ENCODE measurements around the gene PTPRN2. TPM values are rescaled to one million over a fixed set of nuclear protein-coding genes. Genes with fewer than 3 reads are reported as not detected.

Gene PTPRN2
- total and polyA plus RNA-seq, 9 of the 15 experiments (the other 6 are each of a cell fraction or from before 2014, with no cell fraction given): not detected

GRCh38 chr7:158468181-158468580 lies 119.4 kb downstream of the PTPRN2 start:
- Histone ChIP-seq H3K4me2 (ENCODE audit: insufficient read depth, low read length) (no peak overlapping the region), H3K9me1 (ENCODE audit: control insufficient read depth, insufficient read depth, low read length) (no peaks in the 10 kb centered on the region), H3K79me2 (ENCODE audit: control insufficient read depth, insufficient read depth, low read length) (no peaks in the 10 kb centered on the region), H3K36me3 (ENCODE audit: control insufficient read depth, insufficient read depth, low read length) (no peaks in the 10 kb centered on the region), H3K27me3 (ENCODE audit: control insufficient read depth in 2 of 2, insufficient read depth in 2 of 2, low read length in 2 of 2) (peaks cover 29 to 35% of the 10 kb centered on the region in 2 experiments), H3K9me3 (replicated peaks; ENCODE audit: control insufficient read depth, insufficient read depth, low read depth, low read length) (no peaks in the 10 kb centered on the region), H3K27ac (ENCODE audit: extremely low read depth, low read depth, low read length) (no peak overlapping the region), H3K9ac (ENCODE audit: insufficient read depth in 1 of 2, low read depth in 2 of 2, low read length in 2 of 2) (no peak overlapping the region), H2AFZ (ENCODE audit: low read depth, low read length) (no peak overlapping the region), H3K4me1 (replicated peaks in 1 of 2; ENCODE audit: control insufficient read depth in 2 of 2, insufficient read depth in 2 of 2, low read length in 2 of 2) (no peaks in the 10 kb centered on the region), H4K20me1 (replicated peaks; ENCODE audit: control insufficient read depth, insufficient read depth, low read length) (peaks cover 10% of the 10 kb centered on the region), H3K4me3 (no peak overlapping the region)
- no TSS peak for BruUV-seq (replicated peaks)
- DNase-seq (ENCODE audit: extremely low read depth in 1 of 4, low spot score in 3 of 4): no peak
- intact Hi-C loops (cut with micrococcal nuclease) (no loop called here), in situ Hi-C loops (cut with MboI) (no loop called here)
- ChIA-PET CTCF (ENCODE audit: low intra/inter-chr PET ratio) (no interaction called here), POLR2A (no interaction called here)
- no peak for ATAC-seq
- 4% methylated on average over 10 of the region's 10 CpGs for whole genome bisulfite sequencing (ENCODE audit: insufficient coverage, low coverage, missing lambda C conversion rate)
- no peak for FAIRE-seq
- TF ChIP-seq U2AF1 (optimal IDR thresholded peaks at IDR 0.05; ENCODE audit: low read depth, low read length): no peak
- no peak for TF ChIP-seq ZBTB7A (IDR thresholded peaks at IDR 0.05; ENCODE audit: borderline replicate concordance, control insufficient read depth, low read depth, low read length)
- TF ChIP-seq ZSCAN32 (CRISPR knock-in tag; IDR thresholded peaks at IDR 0.05): no peak
- no peak for TF ChIP-seq BDP1 (IDR thresholded peaks at IDR 0.05; ENCODE audit: insufficient read depth, insufficient read length)
- no peak for TF ChIP-seq NONO (IDR thresholded peaks at IDR 0.05; ENCODE audit: low read depth in 2 of 2, low read length in 1 of 2)
- no peak for TF ChIP-seq ZNF766 (CRISPR knock-in tag; conservative IDR thresholded peaks at IDR 0.05)
- TF ChIP-seq ZNF232 (CRISPR knock-in tag; IDR thresholded peaks at IDR 0.05): no peak
- no peak for TF ChIP-seq POLR2AphosphoS2 (IDR thresholded peaks at IDR 0.05; ENCODE audit: low read length)
- no peak for TF ChIP-seq CTCFL (IDR thresholded peaks at IDR 0.05; ENCODE audit: borderline replicate concordance, insufficient read depth, low read depth, low read length, poor library complexity, severe bottlenecking)
- TF ChIP-seq CSDE1 (IDR thresholded peaks at IDR 0.05): no peak
- no peak for TF ChIP-seq MLX (CRISPR knock-in tag; conservative IDR thresholded peaks at IDR 0.05)
- no peak for TF ChIP-seq ZNF41 (CRISPR knock-in tag; conservative IDR thresholded peaks at IDR 0.05)
- no peak for TF ChIP-seq ZNF57 (CRISPR knock-in tag; IDR thresholded peaks at IDR 0.05)
- no peak for TF ChIP-seq ZNF584 (CRISPR knock-in tag; IDR thresholded peaks at IDR 0.05; ENCODE audit: low read depth)
- no peak for TF ChIP-seq RNF219 (CRISPR knock-in tag; IDR thresholded peaks at IDR 0.05)
- no peak for TF ChIP-seq MTA1 (IDR thresholded peaks at IDR 0.05; ENCODE audit: borderline replicate concordance)
